Esophagus (tissue), 2 donors: ENCODE measurements around the gene CCDC141. TPM values are rescaled to one million over a fixed set of nuclear protein-coding genes. Genes with fewer than 3 reads are reported as not detected.

Experiments
- H3K27ac ChIP-seq, 2 donors: one replicate each; pipeline ENCODE4 v1.5.1; 2013; ENCODE audit warnings: low read depth in 2 of 2, mild to moderate bottlenecking in 2 of 2, inconsistent platforms in 1 of 2, low read length in 1 of 2, moderate library complexity in 1 of 2
- H3K27me3 ChIP-seq, 2 donors: one replicate each; pipeline ENCODE4 v1.6.1; 2013; ENCODE audit warnings: low read length in 2 of 2, control low read depth in 1 of 2, mild to moderate bottlenecking in 1 of 2; ENCODE audit not compliant: insufficient read depth in 2 of 2, control insufficient read depth in 1 of 2
- H3K36me3 ChIP-seq, 2 donors: one replicate each; pipeline ENCODE4 v1.6.1; 2013; ENCODE audit warnings: low read length in 1 of 2; ENCODE audit not compliant: control insufficient read depth in 2 of 2, insufficient read depth in 2 of 2
- H3K4me1 ChIP-seq, 2 donors: one replicate each; pipeline ENCODE4 v1.6.1; 2013; ENCODE audit warnings: low read length in 1 of 2; ENCODE audit not compliant: control insufficient read depth in 2 of 2, insufficient read depth in 2 of 2
- H3K4me3 ChIP-seq, 2 donors: one replicate each; pipeline ENCODE4 v1.5.1; 2013; ENCODE audit warnings: low read length in 2 of 2, mild to moderate bottlenecking in 2 of 2, low read depth in 1 of 2, moderate library complexity in 1 of 2
- H3K9me3 ChIP-seq, 2 donors: one replicate each; pipeline ENCODE4 v1.6.1; 2013; ENCODE audit warnings: mild to moderate bottlenecking in 2 of 2, low read depth in 1 of 2, low read length in 1 of 2, moderate library complexity in 1 of 2; ENCODE audit not compliant: control insufficient read depth in 2 of 2, insufficient read depth in 1 of 2
- WGBS, 2 donors: extraction: QIAGEN DNeasy Blood & Tissue Kit; methylation state at CpG; one replicate each; pipeline ENCODE4 v1.1.7; 2013; 5-methylcytosine and 5-hydroxymethylcytosine counted together
- polyA plus RNA-seq, 2 donors: library from polyadenylated mRNA; stranded (reverse); fragments of 200-250 nt; gene quantifications; one replicate each; pipeline ENCODE4 v1.2.3, GENCODE V29; 2013
- donor health status: healthy with polysubstance abuse.
- donor health status: Bipolar disorder and iron deficiency.

CCDC141 gene
- polyA plus RNA-seq, 2 donors, result 0.01 to 0.06 TPM

GRCh38 chr2:178910005-178910404, 139.9 kb downstream of the CCDC141 start:
- WGBS, 2 donors, result 58 to 59% methylated on average over 5 of the region's 5 CpGs
- no peaks in the 10 kb centered on the region for H3K27me3 ChIP-seq
- no peak overlapping the region for H3K27ac ChIP-seq
- H3K4me3 ChIP-seq, result no peak overlapping the region
- no peaks in the 10 kb centered on the region for H3K4me1 ChIP-seq
- no peaks in the 10 kb centered on the region for H3K9me3 ChIP-seq
- no peaks in the 10 kb centered on the region for H3K36me3 ChIP-seq

GRCh38 chr2:178909507-178909906, 140.4 kb downstream of the CCDC141 start:
- Histone ChIP-seq H3K4me1 (no peaks in the 10 kb centered on the region), H3K4me3 (no peak overlapping the region), H3K9me3 (no peaks in the 10 kb centered on the region), H3K27ac (no peak overlapping the region), H3K27me3 (no peaks in the 10 kb centered on the region), H3K36me3 (no peaks in the 10 kb centered on the region)
- WGBS, 2 donors, result 66% methylated on average over 2 of the region's 2 CpGs

GRCh38 chr2:178908810-178909209, 141.1 kb downstream of the CCDC141 start:
- no peaks in the 10 kb centered on the region for H3K27me3 ChIP-seq
- H3K36me3 ChIP-seq, result no peaks in the 10 kb centered on the region
- H3K27ac ChIP-seq, result no peak overlapping the region
- H3K4me1 ChIP-seq, result no peaks in the 10 kb centered on the region
- H3K4me3 ChIP-seq, result no peak overlapping the region
- H3K9me3 ChIP-seq, result no peaks in the 10 kb centered on the region

- no peaks in the 10 kb centered on the region for H3K27me3 ChIP-seq
- 34 to 52% methylated on average over 2 of the region's 2 CpGs for WGBS, 2 donors
- H3K36me3 ChIP-seq, result no peaks in the 10 kb centered on the region
- H3K4me1 ChIP-seq, result no peaks in the 10 kb centered on the region
- no peak overlapping the region for H3K27ac ChIP-seq
- no peak overlapping the region for H3K4me3 ChIP-seq
- H3K9me3 ChIP-seq, result no peaks in the 10 kb centered on the region
These were observed 144.7 kb downstream of the CCDC141 start for GRCh38 chr2:178905261-178905660.

GRCh38 chr2:178899656-178900055, 150.3 kb downstream of the CCDC141 start:
- Histone ChIP-seq H3K4me1 (no peaks in the 10 kb centered on the region), H3K27ac (no peak overlapping the region), H3K4me3 (no peak overlapping the region), H3K27me3 (no peaks in the 10 kb centered on the region), H3K9me3 (no peaks in the 10 kb centered on the region), H3K36me3 (no peaks in the 10 kb centered on the region)

- Histone ChIP-seq H3K36me3 (no peaks in the 10 kb centered on the region), H3K9me3 (no peaks in the 10 kb centered on the region)
These were observed 154.1 kb downstream of the CCDC141 start for GRCh38 chr2:178895872-178896271.

GRCh38 chr2:178895171-178895570, 154.8 kb downstream of the CCDC141 start:
- Histone ChIP-seq H3K4me1 (no peaks in the 10 kb centered on the region), H3K9me3 (no peaks in the 10 kb centered on the region), H3K4me3 (no peak overlapping the region), H3K36me3 (no peaks in the 10 kb centered on the region), H3K27me3 (no peaks in the 10 kb centered on the region), H3K27ac (no peak overlapping the region)
- WGBS, 2 donors, result 76 to 82% methylated on average over 2 of the region's 2 CpGs

More at GRCh38 chr2:178895872-178896271, 154.1 kb downstream of the CCDC141 start:
- Histone ChIP-seq H3K4me3 (no peak overlapping the region), H3K27me3 (no peaks in the 10 kb centered on the region), H3K4me1 (no peaks in the 10 kb centered on the region), H3K27ac (no peak overlapping the region)
- 63 to 84% methylated on average over 2 of the region's 2 CpGs for WGBS, 2 donors

GRCh38 chr2:178892751-178893625, 156.9 kb downstream of the CCDC141 start:
- no peak overlapping the region for H3K27ac ChIP-seq
- H3K27me3 ChIP-seq, result no peaks in the 10 kb centered on the region
- no peaks in the 10 kb centered on the region for H3K4me1 ChIP-seq
- 64 to 76% methylated on average over 5 of the region's 5 CpGs for WGBS, 2 donors
- no peak overlapping the region for H3K4me3 ChIP-seq
- no peaks in the 10 kb centered on the region for H3K9me3 ChIP-seq
- H3K36me3 ChIP-seq, result no peaks in the 10 kb centered on the region

- Histone ChIP-seq H3K27me3 (no peaks in the 10 kb centered on the region), H3K27ac (no peak overlapping the region), H3K9me3 (no peaks in the 10 kb centered on the region), H3K4me1 (no peaks in the 10 kb centered on the region), H3K36me3 (no peaks in the 10 kb centered on the region), H3K4me3 (no peak overlapping the region)
- WGBS, 2 donors, result 83 to 90% methylated on average over 5 of the region's 5 CpGs
These were observed 157.9 kb downstream of the CCDC141 start for GRCh38 chr2:178891959-178892485.
